Choroid plexus epithelial cell (primary cell): ENCODE measurements around the gene AGMO.

ENCODE experiments used
- DNase-seq: peaks from one replicate; pipeline ENCODE4 v3.0.0-alpha.2; 2010; ENCODE audit warnings: low read depth
- H3K4me3 ChIP-seq: 2 replicates; pipeline ENCODE4 v1.5.1; 2011; ENCODE audit warnings: low read depth, mild to moderate bottlenecking, control low read depth, low read length, moderate library complexity
- CTCF ChIP-seq: conservative IDR thresholded peaks from 2 replicates; pipeline ENCODE4 v1.5.1; 2011; ENCODE audit warnings: low read depth, mild to moderate bottlenecking, control low read depth, inconsistent platforms, low read length, moderate library complexity

The AGMO gene

GRCh38 chr7:15376600-15376999 lies 185.2 kb downstream of the AGMO start:
- no peak overlapping the region for H3K4me3 ChIP-seq
- TF ChIP-seq CTCF: no peak
- peak; percentile 8 for DNase-seq

GRCh38 chr7:15370441-15370840 lies 191.4 kb downstream of the AGMO start:
- H3K4me3 ChIP-seq: no peak overlapping the region
- no peak for TF ChIP-seq CTCF
- DNase-seq: no peak

- H3K4me3 ChIP-seq: no peak overlapping the region
- no peak for TF ChIP-seq CTCF
- no peak for DNase-seq
Measured at GRCh38 chr7:15368653-15369052, 193.2 kb downstream of the AGMO start.

- no peak overlapping the region for H3K4me3 ChIP-seq
- no peak for DNase-seq
- TF ChIP-seq CTCF: no peak
Measured at GRCh38 chr7:15367897-15368296, 193.9 kb downstream of the AGMO start.

- no peak for DNase-seq
- no peak for TF ChIP-seq CTCF
- H3K4me3 ChIP-seq: no peak overlapping the region
Measured at GRCh38 chr7:15358112-15358511, 203.7 kb downstream of the AGMO start.

GRCh38 chr7:15352421-15353206 lies 209.2 kb downstream of the AGMO start:
- no peak for TF ChIP-seq CTCF
- no peak for DNase-seq
- H3K4me3 ChIP-seq: no peak overlapping the region

GRCh38 chr7:15345216-15345615 lies 216.6 kb downstream of the AGMO start:
- DNase-seq: peak; percentile 34
- H3K4me3 ChIP-seq: no peak overlapping the region
- no peak for TF ChIP-seq CTCF
